ENCODE results near the gene HPDL.

- TF ChIP-seq, protein P1, sequence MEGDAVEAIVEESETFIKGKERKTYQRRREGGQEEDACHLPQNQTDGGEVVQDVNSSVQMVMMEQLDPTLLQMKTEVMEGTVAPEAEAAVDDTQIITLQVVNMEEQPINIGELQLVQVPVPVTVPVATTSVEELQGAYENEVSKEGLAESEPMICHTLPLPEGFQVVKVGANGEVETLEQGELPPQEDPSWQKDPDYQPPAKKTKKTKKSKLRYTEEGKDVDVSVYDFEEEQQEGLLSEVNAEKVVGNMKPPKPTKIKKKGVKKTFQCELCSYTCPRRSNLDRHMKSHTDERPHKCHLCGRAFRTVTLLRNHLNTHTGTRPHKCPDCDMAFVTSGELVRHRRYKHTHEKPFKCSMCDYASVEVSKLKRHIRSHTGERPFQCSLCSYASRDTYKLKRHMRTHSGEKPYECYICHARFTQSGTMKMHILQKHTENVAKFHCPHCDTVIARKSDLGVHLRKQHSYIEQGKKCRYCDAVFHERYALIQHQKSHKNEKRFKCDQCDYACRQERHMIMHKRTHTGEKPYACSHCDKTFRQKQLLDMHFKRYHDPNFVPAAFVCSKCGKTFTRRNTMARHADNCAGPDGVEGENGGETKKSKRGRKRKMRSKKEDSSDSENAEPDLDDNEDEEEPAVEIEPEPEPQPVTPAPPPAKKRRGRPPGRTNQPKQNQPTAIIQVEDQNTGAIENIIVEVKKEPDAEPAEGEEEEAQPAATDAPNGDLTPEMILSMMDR (IDR thresholded peaks at IDR 0.05), result no peak
- no peak for TF ChIP-seq POLR2A (IDR thresholded peaks at IDR 0.05)
Observed at GRCh38 chr1:45317166-45317565, 9.5 kb upstream of the HPDL start.

Data from esophagus squamous epithelium (tissue), 4 donors.